K562 (cell line): ENCODE data around the gene HNF1B. TPM values are rescaled to one million over a fixed set of nuclear protein-coding genes. Genes with fewer than 3 reads are reported as not detected.

Experiments used
- ATAC-seq: fragments of 200-7000 bp; cut with Tn5 transposase; 3 replicates; pipeline ENCODE4 v1.9.1; 2020; ENCODE audit warnings: moderate library complexity
- BruUV-seq: library from RNA; stranded (reverse); fragments of 400-500 nt; replicated peaks from 2 replicates; lab custom pipeline; 2021; lab: Mats Ljungman, UMichigan
- CTCF ChIA-PET: fragments of 300-600 bp; formaldehyde crosslinking; extraction: SDS; loops from one replicate; lab custom pipeline; 2021; ENCODE audit warnings: low intra/inter-chr PET ratio; lab: Yijun Ruan, JAX
- POLR2A ChIA-PET: fragments of 300-600, 350-650 bp; sonication (Branson Sonifier 250); formaldehyde crosslinking; extraction: SDS; loops from one replicate; lab custom pipeline; 2021; ENCODE audit warnings: antibody characterized with exemption, inconsistent platforms; lab: Yijun Ruan, JAX
- DNase-seq, 4 experiments: peaks; one replicate each; pipeline versions ENCODE4 v3.0.0 to v3.0.0-alpha.2; 2011 to 2018; ENCODE audit warnings: low spot score in 3 of 4, mixed read lengths in 3 of 4; ENCODE audit errors: extremely low read depth in 1 of 4
- FAIRE-seq: peaks from 2 replicates; lab custom pipeline; 2011; peaks lifted over from hg19 to GRCh38; lab: Jason Lieb, UNC
- H2AFZ ChIP-seq: 2 replicates; pipeline ENCODE4 v1.6.0; 2011; ENCODE audit warnings: low read depth, low read length, control low read depth, inconsistent platforms
- H3K27ac ChIP-seq: fragments of 200-600 bp; 3 replicates; pipeline ENCODE4 v1.8.0; 2011; ENCODE audit warnings: low read depth, mild to moderate bottlenecking, control low read depth, inconsistent platforms, low read length, moderate library complexity, mixed read lengths; ENCODE audit errors: extremely low read depth
- H3K27me3 ChIP-seq, 2 experiments: fragments of 300-600 bp in 1 of 2; 2 replicates in 1 of 2; 3 replicates in 1 of 2; pipeline versions ENCODE4 v1.6.0 to v1.8.0; 2011; ENCODE audit warnings: inconsistent platforms in 2 of 2, low read length in 2 of 2, mild to moderate bottlenecking in 1 of 2, mixed read lengths in 1 of 2, moderate library complexity in 1 of 2; ENCODE audit not compliant: control insufficient read depth in 2 of 2, insufficient read depth in 2 of 2
- H3K36me3 ChIP-seq: fragments of 300-600 bp; 3 replicates; pipeline ENCODE4 v1.8.0; 2011; ENCODE audit warnings: mild to moderate bottlenecking, low read length, inconsistent platforms; ENCODE audit not compliant: control insufficient read depth, insufficient read depth
- H3K4me1 ChIP-seq, 2 experiments: fragments of 200-600 bp in 1 of 2; replicated peaks in 1 of 2; 2 replicates in 1 of 2; 3 replicates in 1 of 2; pipeline versions ENCODE4 v1.5.1 to v1.8.0; 2011; ENCODE audit warnings: inconsistent platforms in 2 of 2, low read length in 2 of 2, mild to moderate bottlenecking in 1 of 2, mixed read lengths in 1 of 2, moderate library complexity in 1 of 2; ENCODE audit not compliant: control insufficient read depth in 2 of 2, insufficient read depth in 2 of 2
- H3K4me2 ChIP-seq: 2 replicates; pipeline ENCODE4 v1.6.1; 2011; ENCODE audit warnings: low read length, control low read depth, inconsistent platforms, mixed read lengths; ENCODE audit not compliant: insufficient read depth
- H3K4me3 ChIP-seq: fragments of 200-600 bp; sonication (generic), shearing (Covaris generic); 2 replicates; pipeline ENCODE4 v1.5.1; 2016; ENCODE audit warnings: control low read depth, inconsistent platforms
- H3K79me2 ChIP-seq: fragments of 200-600 bp; 3 replicates; pipeline ENCODE4 v1.8.0; 2011; ENCODE audit warnings: low read length, inconsistent platforms; ENCODE audit not compliant: control insufficient read depth, insufficient read depth
- H3K9ac ChIP-seq, 2 experiments: 2 replicates each; pipeline versions ENCODE4 v1.6.0 to v1.6.1; 2011; ENCODE audit warnings: low read depth in 2 of 2, low read length in 2 of 2, control low read depth in 1 of 2, inconsistent platforms in 1 of 2, mild to moderate bottlenecking in 1 of 2, mixed read lengths in 1 of 2; ENCODE audit not compliant: insufficient read depth in 1 of 2
- H3K9me1 ChIP-seq: one replicate; pipeline ENCODE4 v1.6.0; 2011; ENCODE audit warnings: inconsistent platforms, mild to moderate bottlenecking, low read length, moderate library complexity; ENCODE audit not compliant: control insufficient read depth, insufficient read depth
- H3K9me3 ChIP-seq: replicated peaks from 2 replicates; pipeline ENCODE4 v1.5.1; 2011; ENCODE audit warnings: low read depth, low read length, inconsistent platforms; ENCODE audit not compliant: control insufficient read depth, insufficient read depth
- H4K20me1 ChIP-seq: replicated peaks from 2 replicates; pipeline ENCODE4 v1.6.1; 2011; ENCODE audit warnings: low read length, inconsistent platforms, mixed read lengths; ENCODE audit not compliant: control insufficient read depth, insufficient read depth
- BRCA1 ChIP-seq, 2 experiments: fragments of 450-650 bp in 1 of 2; sonication (generic) in 1 of 2; formaldehyde crosslinking in 1 of 2; IDR thresholded peaks; 2 replicates each; pipeline versions ENCODE4 v1.5.0 to v1.6.1; 2017 to 2020; ENCODE audit warnings: mild to moderate bottlenecking in 1 of 2, missing genetic modification reagents in 1 of 2
- C11orf30 ChIP-seq: fragments of 450-650 bp; IDR thresholded peaks from 2 replicates; pipeline ENCODE4 v1.6.1; 2016; ENCODE audit warnings: low read depth, mild to moderate bottlenecking
- DLX4 ChIP-seq: fragments of 250-450 bp; sonication (Bioruptor Pico); IDR thresholded peaks from 2 replicates; pipeline ENCODE4 v1.6.1; 2021; ENCODE audit warnings: mild to moderate bottlenecking
- EP300 ChIP-seq: IDR thresholded peaks from 2 replicates; pipeline ENCODE4 v1.6.1; 2012; ENCODE audit warnings: low read length, improper control_type of control experiment
- HDAC2 ChIP-seq: fragments of 450-650 bp; IDR thresholded peaks from 2 replicates; pipeline ENCODE4 v1.6.1; 2016; ENCODE audit warnings: mild to moderate bottlenecking
- KHSRP ChIP-seq: fragments of 450-650 bp; IDR thresholded peaks from 2 replicates; pipeline ENCODE4 v1.6.1; 2017
- MAFG ChIP-seq: fragments of 450-650 bp; conservative IDR thresholded peaks from 2 replicates; pipeline ENCODE4 v1.6.1; 2016; ENCODE audit warnings: missing genetic modification characterization, missing compliant biosample characterization
- MTA1 ChIP-seq: fragments of 450-650 bp; IDR thresholded peaks from 2 replicates; pipeline ENCODE4 v1.6.1; 2017; ENCODE audit warnings: borderline replicate concordance
- ZFX ChIP-seq: sonication (generic); formaldehyde crosslinking; IDR thresholded peaks from 2 replicates; pipeline ENCODE4 v1.8.0; 2022; ENCODE audit warnings: mild to moderate bottlenecking, missing genetic modification reagents, moderate library complexity
- ZNF316 ChIP-seq: fragments of 450-650 bp; IDR thresholded peaks from 2 replicates; pipeline ENCODE4 v1.6.1; 2016
- WGBS: fragments of 100-300 bp; shearing (Covaris generic); methylation state at CpG from one replicate; pipeline ENCODE4 v1.1.6; 2016; ENCODE audit warnings: low coverage, mixed read lengths; ENCODE audit not compliant: insufficient coverage; ENCODE audit errors: missing lambda C conversion rate; 5-methylcytosine and 5-hydroxymethylcytosine counted together
- in situ Hi-C: fragments of 300-500 bp; cut with MboI; formaldehyde crosslinking; loops from 4 replicates; pipeline ENCODE4 v1.15.0; 2018; ENCODE audit warnings: inconsistent platforms, mixed read lengths
- intact Hi-C: fragments of 100-400 bp; cut with micrococcal nuclease; formaldehyde crosslinking; loops from 2 replicates; pipeline ENCODE4 v1.14.2; 2022
- polyA plus RNA-seq, 8 experiments: library from polyadenylated mRNA; depleted of rRNA in 4 of 8; stranded (reverse) in 5 of 8; unstranded in 3 of 8; fragments of >200 nt; fragmentation: Nextera tagmentation in 2 of 8; fragmentation: Illumina TruSeq in 1 of 8; extraction: Ambion mirVana in 2 of 8; extraction: Trizol in 1 of 8; gene quantifications; 2 replicates each; pipeline versions ENCODE4 v1.2.1 to v1.2.3, GENCODE V29; 2011 to 2014; ENCODE audit warnings: inconsistent platforms in 1 of 8, missing spikeins in 1 of 8
- total RNA-seq, 7 experiments: library from RNA; depleted of rRNA in 6 of 7; stranded (reverse); fragments of >200 nt in 6 of 7; fragmentation: Illumina TruSeq in 2 of 7; extraction: Trizol in 2 of 7; gene quantifications; 2 replicates each; pipeline versions ENCODE4 v1.2.1 to v1.2.3, GENCODE V29; 2011 to 2021; ENCODE audit warnings: low replicate concordance in 1 of 7

Gene HNF1B
- total and polyA plus RNA-seq, 9 of the 15 experiments (the other 6 are each of a cell fraction or from before 2014, with no cell fraction given): not detected

GRCh38 chr17:37732316-37732715 lies 12.5 kb downstream of the HNF1B start:
- no peak for TF ChIP-seq EP300
- no peak for TF ChIP-seq DLX4 (CRISPR knock-in tag)
- in situ Hi-C loops: no loop called here
- Histone ChIP-seq H3K36me3 (no peaks in the 10 kb centered on the region), H3K79me2 (no peaks in the 10 kb centered on the region), H3K4me3 (no peak overlapping the region), H3K4me2 (no peak overlapping the region), H3K9me3 (no peaks in the 10 kb centered on the region), H3K9me1 (no peaks in the 10 kb centered on the region), H3K27ac (no peak overlapping the region), H2AFZ (no peak overlapping the region), H4K20me1 (no peaks in the 10 kb centered on the region; the same call in 1 of the 2 replicates), H3K9ac (no peak overlapping the region), H3K27me3 (peaks cover 31 to 75% of the 10 kb centered on the region in 2 experiments), H3K4me1 (no peaks in the 10 kb centered on the region)
- CTCF ChIA-PET: no interaction called here
- 7% methylated on average over 4 of the region's 4 CpGs for WGBS
- FAIRE-seq (no peak), DNase-seq (no peak), ATAC-seq (no peak)
- no TSS peak for BruUV-seq
- intact Hi-C loops: no loop called here
- POLR2A ChIA-PET: interaction anchor here (0.8 kb wide), 1 partner anchor 109 kb away, joined by 5 read pairs; no protein-coding TSS in a partner anchor

GRCh38 chr17:37731056-37731455 lies 13.8 kb downstream of the HNF1B start:
- DNase-seq (no peak), FAIRE-seq (no peak), ATAC-seq (no peak)
- no peak for TF ChIP-seq BRCA1 (IDR thresholded peaks at IDR 0.05)
- TF ChIP-seq BRCA1 (CRISPR knock-in tag; IDR thresholded peaks at IDR 0.05): no peak
- no peak for TF ChIP-seq ZFX (CRISPR knock-in tag)
- TF ChIP-seq MAFG (tag): peak; percentile 39; the same call in 1 of the 2 replicates
- peak; percentile 49 for TF ChIP-seq C11orf30
- TF ChIP-seq HDAC2: no peak
- peak; percentile 63 for TF ChIP-seq ZNF316
- no peak for TF ChIP-seq KHSRP
- no peak for TF ChIP-seq MTA1
- H3K27ac ChIP-seq: no peak overlapping the region
- POLR2A ChIA-PET: interaction anchor here (0.6 kb wide), 1 partner anchor 1263 kb away, joined by 3 read pairs; no protein-coding TSS in a partner anchor
- CTCF ChIA-PET: no interaction called here
- no peaks in the 10 kb centered on the region for H3K36me3 ChIP-seq
- H4K20me1 ChIP-seq: no peaks in the 10 kb centered on the region; the same call in 1 of the 2 replicates
- H3K9me3 ChIP-seq: no peaks in the 10 kb centered on the region
- no TSS peak for BruUV-seq
- no peaks in the 10 kb centered on the region for H3K4me1 ChIP-seq
- H3K4me2 ChIP-seq: no peak overlapping the region
- no peaks in the 10 kb centered on the region for H3K79me2 ChIP-seq
- peaks cover 30 to 81% of the 10 kb centered on the region in 2 experiments for H3K27me3 ChIP-seq
- no peak overlapping the region for H3K4me3 ChIP-seq
- no peaks in the 10 kb centered on the region for H3K9me1 ChIP-seq
- 2% methylated on average over 12 of the region's 12 CpGs for WGBS
- in situ Hi-C loops: no loop called here
- no peak overlapping the region for H2AFZ ChIP-seq
- H3K9ac ChIP-seq: no peak overlapping the region
- intact Hi-C loops: no loop called here
